PC-9 (cell line): Measurements from ENCODE around the gene IL1R1.

Source experiments
- CTCF ChIP-seq: fragments of 200-600 bp; sonication (generic); conservative IDR thresholded peaks from 2 replicates; pipeline ENCODE4 v1.6.1; 2017; ENCODE audit warnings: mixed run types, antibody characterized with exemption, mild to moderate bottlenecking, moderate library complexity
- EZH2 ChIP-seq: fragments of 200-600 bp; sonication (generic); IDR thresholded peaks from 2 replicates; pipeline ENCODE4 v1.8.0; 2017; ENCODE audit warnings: antibody characterized with exemption, low read depth

- TF ChIP-seq CTCF (no peak), EZH2 (no peak)
Observed at GRCh38 chr2:102224824-102225739, 82.5 kb downstream of the IL1R1 start.
